Liver (tissue), 3 donors: ENCODE measurements around the gene ILDR2.

Experiments
- EGR1 ChIP-seq, 2 donors: IDR thresholded peaks; 2 replicates each; pipeline ENCODE4 v1.6.1; 2016 to 2018; ENCODE audit warnings: antibody characterized with exemption in 2 of 2, low read depth in 2 of 2
- FOXA1 ChIP-seq: IDR thresholded peaks from 2 replicates; pipeline ENCODE4 v1.6.1; 2016; ENCODE audit warnings: antibody characterized with exemption
- GABPA ChIP-seq, 2 donors: IDR thresholded peaks in 1 of 2; conservative IDR thresholded peaks in 1 of 2; 2 replicates each; pipeline ENCODE4 v1.6.1; 2016; ENCODE audit warnings: antibody characterized with exemption in 2 of 2, mild to moderate bottlenecking in 1 of 2, moderate library complexity in 1 of 2
- JUND ChIP-seq, 2 donors: IDR thresholded peaks; 2 replicates each; pipeline ENCODE4 v1.6.1; 2016; ENCODE audit warnings: antibody characterized with exemption in 2 of 2
- MAX ChIP-seq: IDR thresholded peaks from 2 replicates; pipeline ENCODE4 v1.6.1; 2016; ENCODE audit warnings: antibody characterized with exemption
- RAD21 ChIP-seq, 2 donors: IDR thresholded peaks; 2 replicates each; pipeline ENCODE4 v1.6.1; 2016; ENCODE audit warnings: antibody characterized with exemption in 2 of 2, mild to moderate bottlenecking in 2 of 2
- RXRA ChIP-seq, 2 donors: IDR thresholded peaks; 2 replicates each; pipeline ENCODE4 v1.6.1; 2017 to 2018; ENCODE audit warnings: antibody characterized with exemption in 2 of 2, mild to moderate bottlenecking in 1 of 2
- SP1 ChIP-seq: IDR thresholded peaks from 2 replicates; pipeline ENCODE4 v1.6.1; 2018; ENCODE audit warnings: antibody characterized with exemption, mild to moderate bottlenecking
- TAF1 ChIP-seq: conservative IDR thresholded peaks from 2 replicates; pipeline ENCODE4 v1.6.1; 2016; ENCODE audit warnings: antibody characterized with exemption, mild to moderate bottlenecking
- TF ChIP-seq, protein P1 (sequence below): fragments of 150-350 bp; IDR thresholded peaks from 2 replicates; pipeline ENCODE4 v1.5.1; 2017; ENCODE audit warnings: improper control_type of control experiment, low read depth, low read length; ENCODE audit not compliant: missing input control
- TF ChIP-seq, protein P2 (sequence below): IDR thresholded peaks from 2 replicates; pipeline ENCODE4 v1.6.1; 2016; ENCODE audit warnings: antibody characterized with exemption
- TF ChIP-seq, protein P3 (sequence below): IDR thresholded peaks from 2 replicates; pipeline ENCODE4 v1.6.1; 2016; ENCODE audit warnings: antibody characterized with exemption, mild to moderate bottlenecking
- donor health status: healthy.
- donor health status: healthy.

DNA sequence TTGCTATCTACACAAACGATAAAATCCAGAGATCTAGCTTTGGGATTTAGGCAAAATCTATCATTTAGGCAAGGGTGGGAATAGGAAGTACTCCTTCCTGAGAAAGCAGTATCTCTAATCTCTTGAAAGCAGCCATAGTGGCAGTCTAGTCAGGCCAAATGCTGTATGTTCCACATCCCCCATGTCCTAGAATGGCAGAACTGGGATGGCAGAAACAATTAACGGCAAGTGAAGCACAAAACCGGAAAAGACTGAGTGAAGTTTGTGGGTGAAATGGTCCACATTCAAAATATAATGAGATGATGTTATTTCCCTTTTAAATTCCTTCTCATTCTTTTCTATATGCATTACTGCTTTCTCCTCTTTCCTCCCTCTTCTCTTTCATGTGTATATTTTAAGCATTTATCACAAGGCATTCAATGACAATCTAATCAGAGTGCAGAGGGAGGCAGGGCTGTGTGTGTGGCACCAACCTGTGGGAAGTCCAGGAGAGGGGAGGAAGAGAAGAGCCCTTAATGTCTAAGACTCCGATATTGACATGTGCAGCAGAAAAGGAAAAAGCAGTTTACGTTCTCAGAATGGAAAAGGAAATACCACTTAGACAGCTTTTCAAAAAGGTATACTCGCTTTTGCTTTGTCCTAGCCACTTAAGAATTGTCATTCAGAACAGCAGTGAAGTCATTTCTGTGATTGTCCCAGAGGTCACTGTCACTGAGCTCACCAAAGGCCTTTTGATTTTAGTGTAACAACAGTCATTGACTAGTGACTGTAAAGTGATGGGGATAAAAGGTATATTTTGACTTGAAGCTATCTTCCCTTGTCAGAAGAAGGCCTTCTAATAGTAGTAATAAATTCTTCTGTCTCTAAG is 57.0 kb downstream of the ILDR2 start:
- no peak for TF ChIP-seq SP1
- TF ChIP-seq, protein P1, sequence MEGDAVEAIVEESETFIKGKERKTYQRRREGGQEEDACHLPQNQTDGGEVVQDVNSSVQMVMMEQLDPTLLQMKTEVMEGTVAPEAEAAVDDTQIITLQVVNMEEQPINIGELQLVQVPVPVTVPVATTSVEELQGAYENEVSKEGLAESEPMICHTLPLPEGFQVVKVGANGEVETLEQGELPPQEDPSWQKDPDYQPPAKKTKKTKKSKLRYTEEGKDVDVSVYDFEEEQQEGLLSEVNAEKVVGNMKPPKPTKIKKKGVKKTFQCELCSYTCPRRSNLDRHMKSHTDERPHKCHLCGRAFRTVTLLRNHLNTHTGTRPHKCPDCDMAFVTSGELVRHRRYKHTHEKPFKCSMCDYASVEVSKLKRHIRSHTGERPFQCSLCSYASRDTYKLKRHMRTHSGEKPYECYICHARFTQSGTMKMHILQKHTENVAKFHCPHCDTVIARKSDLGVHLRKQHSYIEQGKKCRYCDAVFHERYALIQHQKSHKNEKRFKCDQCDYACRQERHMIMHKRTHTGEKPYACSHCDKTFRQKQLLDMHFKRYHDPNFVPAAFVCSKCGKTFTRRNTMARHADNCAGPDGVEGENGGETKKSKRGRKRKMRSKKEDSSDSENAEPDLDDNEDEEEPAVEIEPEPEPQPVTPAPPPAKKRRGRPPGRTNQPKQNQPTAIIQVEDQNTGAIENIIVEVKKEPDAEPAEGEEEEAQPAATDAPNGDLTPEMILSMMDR = no peak
- TF ChIP-seq JUND (IDR thresholded peaks at IDR 0.05) = no peak
- TF ChIP-seq, protein P2, sequence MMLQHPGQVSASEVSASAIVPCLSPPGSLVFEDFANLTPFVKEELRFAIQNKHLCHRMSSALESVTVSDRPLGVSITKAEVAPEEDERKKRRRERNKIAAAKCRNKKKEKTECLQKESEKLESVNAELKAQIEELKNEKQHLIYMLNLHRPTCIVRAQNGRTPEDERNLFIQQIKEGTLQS = no peak
- no peak for TF ChIP-seq RXRA (IDR thresholded peaks at IDR 0.05)
- no peak for TF ChIP-seq GABPA (IDR thresholded peaks at IDR 0.05 in 1 of 2, conservative IDR thresholded peaks at IDR 0.05 in 1 of 2)
- no peak for TF ChIP-seq TAF1
- TF ChIP-seq, protein P3, sequence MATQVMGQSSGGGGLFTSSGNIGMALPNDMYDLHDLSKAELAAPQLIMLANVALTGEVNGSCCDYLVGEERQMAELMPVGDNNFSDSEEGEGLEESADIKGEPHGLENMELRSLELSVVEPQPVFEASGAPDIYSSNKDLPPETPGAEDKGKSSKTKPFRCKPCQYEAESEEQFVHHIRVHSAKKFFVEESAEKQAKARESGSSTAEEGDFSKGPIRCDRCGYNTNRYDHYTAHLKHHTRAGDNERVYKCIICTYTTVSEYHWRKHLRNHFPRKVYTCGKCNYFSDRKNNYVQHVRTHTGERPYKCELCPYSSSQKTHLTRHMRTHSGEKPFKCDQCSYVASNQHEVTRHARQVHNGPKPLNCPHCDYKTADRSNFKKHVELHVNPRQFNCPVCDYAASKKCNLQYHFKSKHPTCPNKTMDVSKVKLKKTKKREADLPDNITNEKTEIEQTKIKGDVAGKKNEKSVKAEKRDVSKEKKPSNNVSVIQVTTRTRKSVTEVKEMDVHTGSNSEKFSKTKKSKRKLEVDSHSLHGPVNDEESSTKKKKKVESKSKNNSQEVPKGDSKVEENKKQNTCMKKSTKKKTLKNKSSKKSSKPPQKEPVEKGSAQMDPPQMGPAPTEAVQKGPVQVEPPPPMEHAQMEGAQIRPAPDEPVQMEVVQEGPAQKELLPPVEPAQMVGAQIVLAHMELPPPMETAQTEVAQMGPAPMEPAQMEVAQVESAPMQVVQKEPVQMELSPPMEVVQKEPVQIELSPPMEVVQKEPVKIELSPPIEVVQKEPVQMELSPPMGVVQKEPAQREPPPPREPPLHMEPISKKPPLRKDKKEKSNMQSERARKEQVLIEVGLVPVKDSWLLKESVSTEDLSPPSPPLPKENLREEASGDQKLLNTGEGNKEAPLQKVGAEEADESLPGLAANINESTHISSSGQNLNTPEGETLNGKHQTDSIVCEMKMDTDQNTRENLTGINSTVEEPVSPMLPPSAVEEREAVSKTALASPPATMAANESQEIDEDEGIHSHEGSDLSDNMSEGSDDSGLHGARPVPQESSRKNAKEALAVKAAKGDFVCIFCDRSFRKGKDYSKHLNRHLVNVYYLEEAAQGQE = no peak
- TF ChIP-seq MAX = no peak
- no peak for TF ChIP-seq RAD21 (IDR thresholded peaks at IDR 0.05)
- TF ChIP-seq EGR1 (IDR thresholded peaks at IDR 0.05; ENCODE audit: low read depth in 2 of 2) = no peak
- no peak for TF ChIP-seq FOXA1
